ENCODE results near the gene GMCL2.

- no peak for TF ChIP-seq CTCF (conservative IDR thresholded peaks at IDR 0.05; ENCODE audit: low read length)
- TF ChIP-seq EZH2phosphoT487 (IDR thresholded peaks at IDR 0.05; ENCODE audit: borderline replicate concordance, low read depth, low read length): no peak
Observed at GRCh38 chr5:178228609-178229008, 41.4 kb upstream of the GMCL2 start.

Data from OCI-LY7 (cell line).